Fibroblast of lung (primary cell): ENCODE data around the gene CDH4. TPM values are rescaled to one million over a fixed set of nuclear protein-coding genes. Genes with fewer than 3 reads are reported as not detected.

Experiments used
- DNase-seq, 2 donors: peaks; one replicate each; pipeline versions ENCODE4 v3.0.0 to v3.0.0-alpha.2; 2010; ENCODE audit warnings: low read depth in 2 of 2
- H2AFZ ChIP-seq: 2 replicates; pipeline ENCODE4 v1.5.1; 2012; ENCODE audit warnings: low read length, control low read depth, inconsistent platforms
- H3K27ac ChIP-seq: 2 replicates; pipeline ENCODE4 v1.5.1; 2011; ENCODE audit warnings: low read length, control low read depth; ENCODE audit not compliant: insufficient read depth
- H3K27me3 ChIP-seq: 2 replicates; pipeline ENCODE4 v1.5.1; 2011; ENCODE audit warnings: mild to moderate bottlenecking, low read length; ENCODE audit not compliant: control insufficient read depth, insufficient read depth
- H3K36me3 ChIP-seq: 2 replicates; pipeline ENCODE4 v1.5.1; 2011; ENCODE audit warnings: low read length; ENCODE audit not compliant: control insufficient read depth, insufficient read depth
- H3K4me1 ChIP-seq: 2 replicates; pipeline ENCODE4 v1.5.1; 2011; ENCODE audit warnings: low read length; ENCODE audit not compliant: control insufficient read depth, insufficient read depth; ENCODE audit errors: extremely low read depth
- H3K4me2 ChIP-seq: 2 replicates; pipeline ENCODE4 v1.5.1; 2011; ENCODE audit warnings: low read length, control low read depth; ENCODE audit not compliant: insufficient read depth; ENCODE audit errors: extremely low read depth
- H3K4me3 ChIP-seq, 4 experiments: fragments of 200-600 bp in 1 of 4; sonication (generic) in 1 of 4; replicated peaks in 1 of 4; 2 replicates each; pipeline ENCODE4 v1.5.1; 2011 to 2016; ENCODE audit warnings: low read length in 4 of 4, low read depth in 3 of 4, mild to moderate bottlenecking in 3 of 4, control low read depth in 2 of 4, inconsistent platforms in 1 of 4, mixed read lengths in 1 of 4; ENCODE audit not compliant: insufficient read depth in 1 of 4; ENCODE audit errors: control extremely low read depth in 1 of 4
- H3K79me2 ChIP-seq: 2 replicates; pipeline ENCODE4 v1.5.1; 2012; ENCODE audit warnings: mild to moderate bottlenecking, low read length, inconsistent platforms; ENCODE audit not compliant: control insufficient read depth, insufficient read depth
- H3K9ac ChIP-seq: 2 replicates; pipeline ENCODE4 v1.5.1; 2011; ENCODE audit warnings: mild to moderate bottlenecking, low read length, control low read depth; ENCODE audit not compliant: insufficient read depth
- H3K9me3 ChIP-seq: 2 replicates; pipeline ENCODE4 v1.5.1; 2012; ENCODE audit warnings: low read depth, low read length; ENCODE audit not compliant: control insufficient read depth, insufficient read depth
- H4K20me1 ChIP-seq: 2 replicates; pipeline ENCODE4 v1.5.1; 2011; ENCODE audit warnings: low read length; ENCODE audit not compliant: control insufficient read depth, insufficient read depth; ENCODE audit errors: extremely low read depth
- EZH2 ChIP-seq: IDR thresholded peaks from 2 replicates; pipeline ENCODE4 v1.5.1; 2012; ENCODE audit warnings: low read length, control low read depth, mild to moderate bottlenecking; ENCODE audit errors: missing control alignments
- polyA plus RNA-seq, 2 donors: library from polyadenylated mRNA; depleted of rRNA in 1 of 2; stranded (reverse) in 1 of 2; unstranded in 1 of 2; fragments of >200 nt; gene quantifications; 2 replicates each; pipeline ENCODE4 v1.2.1, GENCODE V29; 2011 to 2012; ENCODE audit warnings: missing spikeins in 1 of 2
- total RNA-seq: library from RNA; depleted of rRNA; stranded (reverse); fragments of >200 nt; gene quantifications from 2 replicates; pipeline ENCODE4 v1.2.1, GENCODE V29; 2014
- TF ChIP-seq, protein P1 (sequence below), 2 donors: IDR thresholded peaks in 1 of 2; conservative IDR thresholded peaks in 1 of 2; 1 replicate in 1 of 2; 2 replicates in 1 of 2; pipeline ENCODE4 v1.5.1; 2011 to 2012; ENCODE audit warnings: low read length in 2 of 2, control low read depth in 1 of 2, inconsistent platforms in 1 of 2, low read depth in 1 of 2, mild to moderate bottlenecking in 1 of 2

The CDH4 gene
- total and polyA plus RNA-seq, 2 donors (not counting 1 experiment from before 2014, with no cell fraction given) = 4.8 to 6.8 TPM

GRCh38 chr20:61845233-61845671 lies 593.2 kb downstream of the CDH4 start:
- Histone ChIP-seq H3K9me3 (no peaks in the 10 kb centered on the region), H3K9ac (no peak overlapping the region), H4K20me1 (no peaks in the 10 kb centered on the region), H3K4me2 (no peak overlapping the region), H3K27ac (no peak overlapping the region), H3K4me1 (no peaks in the 10 kb centered on the region), H3K4me3 (no peak overlapping the region), H2AFZ (no peak overlapping the region), H3K36me3 (no peaks in the 10 kb centered on the region), H3K27me3 (peaks cover 1% of the 10 kb centered on the region), H3K79me2 (no peaks in the 10 kb centered on the region)
- DNase-seq = no peak
- TF ChIP-seq, protein P1, sequence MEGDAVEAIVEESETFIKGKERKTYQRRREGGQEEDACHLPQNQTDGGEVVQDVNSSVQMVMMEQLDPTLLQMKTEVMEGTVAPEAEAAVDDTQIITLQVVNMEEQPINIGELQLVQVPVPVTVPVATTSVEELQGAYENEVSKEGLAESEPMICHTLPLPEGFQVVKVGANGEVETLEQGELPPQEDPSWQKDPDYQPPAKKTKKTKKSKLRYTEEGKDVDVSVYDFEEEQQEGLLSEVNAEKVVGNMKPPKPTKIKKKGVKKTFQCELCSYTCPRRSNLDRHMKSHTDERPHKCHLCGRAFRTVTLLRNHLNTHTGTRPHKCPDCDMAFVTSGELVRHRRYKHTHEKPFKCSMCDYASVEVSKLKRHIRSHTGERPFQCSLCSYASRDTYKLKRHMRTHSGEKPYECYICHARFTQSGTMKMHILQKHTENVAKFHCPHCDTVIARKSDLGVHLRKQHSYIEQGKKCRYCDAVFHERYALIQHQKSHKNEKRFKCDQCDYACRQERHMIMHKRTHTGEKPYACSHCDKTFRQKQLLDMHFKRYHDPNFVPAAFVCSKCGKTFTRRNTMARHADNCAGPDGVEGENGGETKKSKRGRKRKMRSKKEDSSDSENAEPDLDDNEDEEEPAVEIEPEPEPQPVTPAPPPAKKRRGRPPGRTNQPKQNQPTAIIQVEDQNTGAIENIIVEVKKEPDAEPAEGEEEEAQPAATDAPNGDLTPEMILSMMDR (conservative IDR thresholded peaks at IDR 0.05 in 1 of 2, IDR thresholded peaks at IDR 0.05 in 1 of 2; ENCODE audit: low read depth in 1 of 2, low read length in 2 of 2) = no peak
- TF ChIP-seq EZH2 = no peak

DNA sequence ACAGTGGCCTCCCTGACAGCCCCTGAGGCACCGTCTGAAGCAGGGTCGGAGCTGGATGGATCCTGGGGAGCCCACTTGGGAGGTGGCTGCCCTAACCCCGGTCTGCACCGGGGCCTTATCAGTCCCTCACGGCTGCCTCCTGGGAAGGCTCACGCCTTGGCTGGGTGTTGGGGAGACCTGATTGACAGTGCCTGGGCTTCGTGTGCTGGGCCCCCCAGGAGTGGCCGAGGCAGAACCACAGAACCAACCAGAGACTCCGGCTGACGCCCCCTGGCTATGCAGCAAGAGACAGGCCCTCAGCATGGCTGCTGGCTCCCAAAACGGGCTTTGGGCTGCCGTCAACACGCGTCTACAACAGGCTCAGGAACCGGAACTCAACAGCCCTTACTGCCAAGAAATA lies 594.0 kb downstream of the CDH4 start:
- Histone ChIP-seq H3K36me3 (no peaks in the 10 kb centered on the region), H2AFZ (no peak overlapping the region), H3K4me3 (no peak overlapping the region), H3K9me3 (no peaks in the 10 kb centered on the region), H3K9ac (no peak overlapping the region), H3K4me1 (peaks cover 1% of the 10 kb centered on the region), H3K27ac (no peak overlapping the region), H3K27me3 (peaks cover 2% of the 10 kb centered on the region), H4K20me1 (no peaks in the 10 kb centered on the region), H3K4me2 (no peak overlapping the region), H3K79me2 (no peaks in the 10 kb centered on the region)
- TF ChIP-seq EZH2 = no peak
- TF ChIP-seq, protein P1 (conservative IDR thresholded peaks at IDR 0.05 in 1 of 2, IDR thresholded peaks at IDR 0.05 in 1 of 2; ENCODE audit: low read depth in 1 of 2, low read length in 2 of 2) = no peak
- no peak for DNase-seq

- H3K36me3 ChIP-seq = no peaks in the 10 kb centered on the region
- no peak for DNase-seq
- no peak overlapping the region for H3K27ac ChIP-seq
- no peaks in the 10 kb centered on the region for H3K9me3 ChIP-seq
- H3K4me1 ChIP-seq = peaks cover 3% of the 10 kb centered on the region
- H3K4me2 ChIP-seq = no peak overlapping the region
- no peaks in the 10 kb centered on the region for H4K20me1 ChIP-seq
- no peaks in the 10 kb centered on the region for H3K79me2 ChIP-seq
- H2AFZ ChIP-seq = no peak overlapping the region
- H3K27me3 ChIP-seq = peaks cover 8% of the 10 kb centered on the region
- no peak overlapping the region for H3K4me3 ChIP-seq
- no peak for TF ChIP-seq EZH2
- TF ChIP-seq, protein P1 (conservative IDR thresholded peaks at IDR 0.05 in 1 of 2, IDR thresholded peaks at IDR 0.05 in 1 of 2; ENCODE audit: low read depth in 1 of 2, low read length in 2 of 2) = no peak
- H3K9ac ChIP-seq = no peak overlapping the region
These were observed 594.8 kb downstream of the CDH4 start for GRCh38 chr20:61846741-61847419.
